Hepatocyte (in vitro differentiated cells): Measurements from ENCODE around the gene ATXN1. TPM values are rescaled to one million over a fixed set of nuclear protein-coding genes. Genes with fewer than 3 reads are reported as not detected.

Source experiments
- DNase-seq: peaks from one replicate; pipeline ENCODE4 v3.0.0-alpha.2; 2016; ENCODE audit warnings: low spot score
- H2AFZ ChIP-seq: fragments of 200-600 bp; sonication (generic); 2 replicates; pipeline ENCODE4 v1.6.0; 2016; ENCODE audit warnings: antibody characterized with exemption, mild to moderate bottlenecking
- H3K27ac ChIP-seq: fragments of 200-600 bp; sonication (generic); 2 replicates; pipeline ENCODE4 v1.5.1; 2016; ENCODE audit warnings: mild to moderate bottlenecking
- H3K27me3 ChIP-seq: fragments of 200-600 bp; sonication (generic); 2 replicates; pipeline ENCODE4 v1.6.1; 2016
- H3K36me3 ChIP-seq: fragments of 200-600 bp; sonication (generic); replicated peaks from 2 replicates; pipeline ENCODE4 v1.5.1; 2016; ENCODE audit warnings: low read depth; ENCODE audit not compliant: insufficient read depth
- H3K4me1 ChIP-seq: fragments of 200-600 bp; sonication (generic); 2 replicates; pipeline ENCODE4 v1.5.1; 2016; ENCODE audit warnings: mild to moderate bottlenecking, moderate library complexity; ENCODE audit not compliant: insufficient read depth
- H3K4me2 ChIP-seq: fragments of 200-600 bp; sonication (generic); 2 replicates; pipeline ENCODE4 v1.6.0; 2016
- H3K4me3 ChIP-seq: fragments of 200-600 bp; sonication (generic); 2 replicates; pipeline ENCODE4 v1.5.1; 2016; ENCODE audit warnings: mild to moderate bottlenecking
- H3K79me2 ChIP-seq: fragments of 200-600 bp; sonication (generic); 2 replicates; pipeline ENCODE4 v1.6.0; 2017; ENCODE audit warnings: mild to moderate bottlenecking
- H3K9me2 ChIP-seq: fragments of 200-600 bp; sonication (generic); replicated peaks from 2 replicates; pipeline ENCODE4 v1.6.0; 2017; ENCODE audit warnings: mild to moderate bottlenecking; ENCODE audit not compliant: insufficient read depth
- H3K9me3 ChIP-seq: fragments of 200-600 bp; sonication (generic); 2 replicates; pipeline ENCODE4 v1.5.1; 2016; ENCODE audit warnings: low read depth, mild to moderate bottlenecking
- H4K20me1 ChIP-seq: fragments of 200-600 bp; sonication (generic); 2 replicates; pipeline ENCODE4 v1.6.0; 2016; ENCODE audit warnings: mild to moderate bottlenecking; ENCODE audit not compliant: insufficient read depth, poor library complexity, severe bottlenecking
- EZH2 ChIP-seq: fragments of 200-600 bp; sonication (generic); IDR thresholded peaks from 2 replicates; pipeline ENCODE4 v1.6.1; 2016; ENCODE audit warnings: antibody characterized with exemption, mild to moderate bottlenecking, borderline replicate concordance
- EZH2phosphoT487 ChIP-seq: fragments of 200-600 bp; sonication (generic); IDR thresholded peaks from one replicate; pipeline ENCODE4 v1.6.1; 2018; ENCODE audit warnings: antibody characterized with exemption, mild to moderate bottlenecking, low read depth, moderate library complexity; ENCODE audit not compliant: unreplicated experiment, severe bottlenecking
- WGBS: methylation state at CpG from one replicate; pipeline ENCODE4 v1.1.6; 2016; ENCODE audit warnings: low lambda C conversion rate; ENCODE audit errors: missing lambda C conversion rate; 5-methylcytosine and 5-hydroxymethylcytosine counted together
- polyA plus RNA-seq: library from polyadenylated mRNA; unstranded; fragments of >200 nt; fragmentation: Nextera tagmentation; extraction: Ambion mirVana; gene quantifications from 2 replicates; pipeline ENCODE4 v1.2.1, GENCODE V29; 2016
- total RNA-seq: library from RNA; depleted of rRNA; stranded (reverse); fragments of >200 nt; gene quantifications from 2 replicates; pipeline ENCODE4 v1.2.3, GENCODE V29; 2014
- TF ChIP-seq, protein P1 (sequence below): fragments of 200-600 bp; sonication (generic); IDR thresholded peaks from 2 replicates; pipeline ENCODE4 v1.5.1; 2016; ENCODE audit warnings: antibody characterized with exemption, mild to moderate bottlenecking; ENCODE audit not compliant: poor library complexity

ATXN1 gene
- total and polyA plus RNA-seq, 2 experiments from 2014 or later: 14.7 to 32.6 TPM

- H3K9me2 ChIP-seq: no peaks in the 10 kb centered on the region
- H4K20me1 ChIP-seq: no peaks in the 10 kb centered on the region
- no peaks in the 10 kb centered on the region for H3K27me3 ChIP-seq
- no peaks in the 10 kb centered on the region for H3K9me3 ChIP-seq
- no peak overlapping the region for H3K4me3 ChIP-seq
- no peak overlapping the region for H2AFZ ChIP-seq
- no peak for DNase-seq
- H3K36me3 ChIP-seq: peaks cover 3% of the 10 kb centered on the region
- 89% methylated on average over 8 of the region's 8 CpGs for WGBS
- TF ChIP-seq EZH2phosphoT487 (no peak), EZH2 (no peak)
- TF ChIP-seq, protein P1, sequence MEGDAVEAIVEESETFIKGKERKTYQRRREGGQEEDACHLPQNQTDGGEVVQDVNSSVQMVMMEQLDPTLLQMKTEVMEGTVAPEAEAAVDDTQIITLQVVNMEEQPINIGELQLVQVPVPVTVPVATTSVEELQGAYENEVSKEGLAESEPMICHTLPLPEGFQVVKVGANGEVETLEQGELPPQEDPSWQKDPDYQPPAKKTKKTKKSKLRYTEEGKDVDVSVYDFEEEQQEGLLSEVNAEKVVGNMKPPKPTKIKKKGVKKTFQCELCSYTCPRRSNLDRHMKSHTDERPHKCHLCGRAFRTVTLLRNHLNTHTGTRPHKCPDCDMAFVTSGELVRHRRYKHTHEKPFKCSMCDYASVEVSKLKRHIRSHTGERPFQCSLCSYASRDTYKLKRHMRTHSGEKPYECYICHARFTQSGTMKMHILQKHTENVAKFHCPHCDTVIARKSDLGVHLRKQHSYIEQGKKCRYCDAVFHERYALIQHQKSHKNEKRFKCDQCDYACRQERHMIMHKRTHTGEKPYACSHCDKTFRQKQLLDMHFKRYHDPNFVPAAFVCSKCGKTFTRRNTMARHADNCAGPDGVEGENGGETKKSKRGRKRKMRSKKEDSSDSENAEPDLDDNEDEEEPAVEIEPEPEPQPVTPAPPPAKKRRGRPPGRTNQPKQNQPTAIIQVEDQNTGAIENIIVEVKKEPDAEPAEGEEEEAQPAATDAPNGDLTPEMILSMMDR: no peak
- H3K4me1 ChIP-seq: peaks cover 4% of the 10 kb centered on the region
- no peak overlapping the region for H3K4me2 ChIP-seq
- no peak overlapping the region for H3K27ac ChIP-seq
- H3K79me2 ChIP-seq: peaks cover 11% of the 10 kb centered on the region
These were observed 136.5 kb downstream of the ATXN1 start for GRCh38 chr6:16624636-16625290.

DNA sequence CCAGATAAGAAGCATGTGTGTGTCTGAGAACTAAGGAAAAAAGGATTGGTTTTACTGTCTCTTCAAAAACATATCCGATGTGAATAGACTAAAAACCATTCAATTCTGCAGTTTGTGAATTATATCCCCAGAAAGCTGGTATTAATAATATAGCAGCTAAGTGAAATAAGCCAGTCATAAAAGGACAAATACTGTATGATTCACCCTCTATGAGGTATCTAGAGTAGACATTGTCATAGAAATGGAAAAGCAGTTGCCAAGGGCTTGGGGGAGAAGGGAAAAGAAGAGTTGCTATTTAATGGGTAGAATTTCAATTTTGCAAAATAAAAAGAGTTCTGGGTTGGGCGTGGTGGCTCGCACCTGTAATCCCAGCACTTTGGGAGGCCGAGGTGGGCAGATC, 137.5 kb downstream of the ATXN1 start:
- H3K36me3 ChIP-seq: peaks cover 3% of the 10 kb centered on the region
- no peaks in the 10 kb centered on the region for H3K9me3 ChIP-seq
- H3K27me3 ChIP-seq: no peaks in the 10 kb centered on the region
- no peak for DNase-seq
- H3K4me1 ChIP-seq: peaks cover 4% of the 10 kb centered on the region
- peaks cover 10% of the 10 kb centered on the region for H3K79me2 ChIP-seq
- H2AFZ ChIP-seq: no peak overlapping the region
- TF ChIP-seq EZH2phosphoT487 (no peak), EZH2 (no peak)
- TF ChIP-seq, protein P1: no peak
- H3K4me3 ChIP-seq: no peak overlapping the region
- H3K9me2 ChIP-seq: no peaks in the 10 kb centered on the region
- 89% methylated on average over 4 of the region's 4 CpGs for WGBS
- no peak overlapping the region for H3K4me2 ChIP-seq
- H4K20me1 ChIP-seq: no peaks in the 10 kb centered on the region
- H3K27ac ChIP-seq: no peak overlapping the region

DNA sequence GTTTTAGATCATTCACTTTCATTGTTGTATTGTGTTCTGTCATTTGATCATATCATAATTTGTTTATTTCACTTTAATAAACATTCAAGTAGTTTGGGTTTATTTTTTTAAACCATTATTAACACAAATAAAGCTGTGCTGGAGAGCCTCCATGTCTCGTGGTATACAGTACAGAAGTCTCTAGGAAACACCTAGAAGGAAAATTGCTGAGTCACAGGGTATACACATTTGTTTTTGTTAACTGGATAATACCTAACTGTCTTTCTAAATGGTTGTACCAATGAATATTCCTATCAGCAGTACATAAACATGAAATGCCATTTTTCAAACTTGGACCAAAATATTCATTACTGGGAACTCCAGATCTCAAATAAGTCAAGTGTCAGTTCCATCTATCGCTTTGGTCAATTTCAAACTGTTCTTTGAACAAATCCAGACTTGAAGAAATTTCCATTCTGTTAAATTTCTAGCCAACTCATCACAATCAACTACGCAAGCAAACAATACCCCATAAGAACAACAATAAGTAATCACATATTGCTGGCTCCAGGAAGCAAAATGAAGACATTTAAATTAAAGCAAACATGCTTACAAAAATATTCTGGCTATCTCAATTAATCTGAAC, 138.1 kb downstream of the ATXN1 start:
- no peaks in the 10 kb centered on the region for H3K36me3 ChIP-seq
- H3K4me2 ChIP-seq: no peak overlapping the region
- H3K9me3 ChIP-seq: no peaks in the 10 kb centered on the region
- TF ChIP-seq EZH2: no peak
- TF ChIP-seq EZH2phosphoT487: no peak
- TF ChIP-seq, protein P1: no peak
- no peaks in the 10 kb centered on the region for H4K20me1 ChIP-seq
- peaks cover 5% of the 10 kb centered on the region for H3K79me2 ChIP-seq
- no peak overlapping the region for H3K4me3 ChIP-seq
- no peak overlapping the region for H2AFZ ChIP-seq
- DNase-seq: no peak
- 80% methylated on average over 3 of the region's 3 CpGs for WGBS
- H3K4me1 ChIP-seq: peaks cover 4% of the 10 kb centered on the region
- no peaks in the 10 kb centered on the region for H3K9me2 ChIP-seq
- no peak overlapping the region for H3K27ac ChIP-seq
- no peaks in the 10 kb centered on the region for H3K27me3 ChIP-seq
